ENCODE measurements around the gene KCNH6. TPM values are rescaled to one million over a fixed set of nuclear protein-coding genes. Genes with fewer than 3 reads are reported as not detected.

The KCNH6 gene
- total RNA-seq, 1 donor from 2014 or later: not detected

- H3K4me3 ChIP-seq (ENCODE audit: low read depth, low read length): no peak overlapping the region
- no peak for DNase-seq (ENCODE audit: low read depth)
- no peak for TF ChIP-seq CTCF (conservative IDR thresholded peaks at IDR 0.05; ENCODE audit: low read depth, low read length)
Measured at GRCh38 chr17:63482509-63482908, 40.6 kb upstream of the KCNH6 start.

DNA sequence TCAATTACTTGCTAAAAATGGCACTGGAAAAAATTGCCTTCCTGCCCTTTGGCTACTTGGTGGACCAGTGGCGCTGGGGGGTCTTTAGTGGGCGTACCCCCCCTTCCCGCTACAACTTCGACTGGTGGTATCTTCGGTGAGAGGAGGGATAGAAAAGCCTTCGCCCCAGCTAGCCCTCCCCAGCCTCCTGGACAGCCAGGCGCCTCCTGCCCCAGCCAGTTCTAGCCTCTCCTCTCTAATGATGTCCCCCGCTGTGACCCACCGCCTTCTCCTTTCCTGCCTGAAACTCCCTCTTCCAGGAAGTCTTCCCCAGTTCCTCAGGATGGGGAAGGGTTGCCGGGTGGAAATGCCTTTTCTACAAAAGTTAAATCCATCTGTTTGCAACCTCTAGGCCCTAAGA is 40.1 kb upstream of the KCNH6 start:
- no peak for DNase-seq (ENCODE audit: low read depth)
- H3K4me3 ChIP-seq (ENCODE audit: low read depth, low read length): no peak overlapping the region
- TF ChIP-seq CTCF (conservative IDR thresholded peaks at IDR 0.05; ENCODE audit: low read depth, low read length): no peak

GRCh38 chr17:63483655-63484575 is 39.2 kb upstream of the KCNH6 start:
- TF ChIP-seq CTCF (conservative IDR thresholded peaks at IDR 0.05; ENCODE audit: low read depth, low read length): no peak
- no peak for DNase-seq (ENCODE audit: low read depth)
- H3K4me3 ChIP-seq (ENCODE audit: low read depth, low read length): no peak overlapping the region

- TF ChIP-seq CTCF (conservative IDR thresholded peaks at IDR 0.05; ENCODE audit: low read depth, low read length): no peak
- no peak for DNase-seq (ENCODE audit: low read depth)
- no peak overlapping the region for H3K4me3 ChIP-seq (ENCODE audit: low read depth, low read length)
Measured at GRCh38 chr17:63486317-63487013, 36.7 kb upstream of the KCNH6 start.

DNA sequence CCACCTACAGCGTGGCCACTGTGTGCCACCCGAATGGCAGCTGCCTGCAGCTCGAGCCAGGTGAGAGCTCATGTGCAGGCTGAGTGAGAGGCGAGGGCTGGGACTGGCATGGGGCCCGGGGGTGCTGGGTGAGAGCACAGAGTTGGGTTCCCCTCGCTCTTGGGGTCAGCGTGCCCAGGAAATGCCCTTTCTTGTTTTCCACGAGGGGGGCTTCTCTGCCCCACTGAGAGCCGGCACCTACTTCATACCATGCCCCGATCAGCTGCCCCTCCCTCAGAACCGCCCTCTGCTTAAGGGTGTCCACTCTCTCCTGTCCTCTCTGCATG is 36.2 kb upstream of the KCNH6 start:
- no peak overlapping the region for H3K4me3 ChIP-seq (ENCODE audit: low read depth, low read length)
- no peak for DNase-seq (ENCODE audit: low read depth)
- no peak for TF ChIP-seq CTCF (conservative IDR thresholded peaks at IDR 0.05; ENCODE audit: low read depth, low read length)

DNA sequence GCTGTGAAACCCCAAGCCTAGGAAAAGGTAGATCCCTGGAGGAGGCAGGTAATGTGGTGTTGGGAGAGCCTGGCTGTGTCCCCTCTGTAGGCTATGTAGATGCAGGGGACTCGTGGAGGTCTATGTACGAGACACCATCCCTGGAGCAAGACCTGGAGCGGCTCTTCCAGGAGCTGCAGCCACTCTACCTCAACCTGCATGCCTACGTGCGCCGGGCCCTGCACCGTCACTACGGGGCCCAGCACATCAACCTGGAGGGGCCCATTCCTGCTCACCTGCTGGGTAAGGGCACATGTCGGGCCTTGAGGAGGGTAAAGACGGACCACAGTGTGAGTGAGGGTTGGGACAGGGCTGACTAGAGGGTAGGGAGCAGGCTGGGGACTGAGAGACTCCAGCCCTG is 34.3 kb upstream of the KCNH6 start:
- no peak for TF ChIP-seq CTCF (conservative IDR thresholded peaks at IDR 0.05; ENCODE audit: low read depth, low read length)
- no peak for DNase-seq (ENCODE audit: low read depth)
- H3K4me3 ChIP-seq (ENCODE audit: low read depth, low read length): no peak overlapping the region

Measured in epithelial cell of proximal tubule (primary cell).